NAMALWA (cell line): ENCODE measurements around the gene RGPD8.

Source experiments
- DNase-seq: peaks from one replicate; pipeline ENCODE4 v3.0.0-alpha.2; 2015; ENCODE audit warnings: low spot score

The RGPD8 gene

GRCh38 chr2:112335600-112335999, 97.8 kb downstream of the RGPD8 start:
- DNase-seq, result no peak

- DNase-seq, result no peak
These were observed 101.2 kb downstream of the RGPD8 start for GRCh38 chr2:112332123-112332696.

DNA sequence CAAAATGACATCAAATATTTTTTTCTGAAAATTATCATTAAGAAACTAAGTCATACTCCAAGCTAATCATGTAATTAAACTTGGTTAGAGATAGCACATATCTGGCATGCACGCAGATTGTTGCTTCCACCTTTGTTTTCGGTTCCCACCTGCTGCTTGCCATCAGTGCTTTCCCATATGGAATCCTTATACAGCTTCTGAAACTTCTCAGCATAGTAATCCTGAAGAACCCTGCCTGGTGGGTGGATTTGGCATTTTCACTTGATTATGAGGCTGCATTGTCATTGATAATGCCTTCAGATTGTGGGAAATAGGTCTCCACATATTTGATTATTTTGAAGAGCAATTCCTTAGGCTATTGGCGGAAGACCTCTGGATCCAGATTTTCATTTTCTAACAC, 110.5 kb downstream of the RGPD8 start:
- DNase-seq, result no peak

DNA sequence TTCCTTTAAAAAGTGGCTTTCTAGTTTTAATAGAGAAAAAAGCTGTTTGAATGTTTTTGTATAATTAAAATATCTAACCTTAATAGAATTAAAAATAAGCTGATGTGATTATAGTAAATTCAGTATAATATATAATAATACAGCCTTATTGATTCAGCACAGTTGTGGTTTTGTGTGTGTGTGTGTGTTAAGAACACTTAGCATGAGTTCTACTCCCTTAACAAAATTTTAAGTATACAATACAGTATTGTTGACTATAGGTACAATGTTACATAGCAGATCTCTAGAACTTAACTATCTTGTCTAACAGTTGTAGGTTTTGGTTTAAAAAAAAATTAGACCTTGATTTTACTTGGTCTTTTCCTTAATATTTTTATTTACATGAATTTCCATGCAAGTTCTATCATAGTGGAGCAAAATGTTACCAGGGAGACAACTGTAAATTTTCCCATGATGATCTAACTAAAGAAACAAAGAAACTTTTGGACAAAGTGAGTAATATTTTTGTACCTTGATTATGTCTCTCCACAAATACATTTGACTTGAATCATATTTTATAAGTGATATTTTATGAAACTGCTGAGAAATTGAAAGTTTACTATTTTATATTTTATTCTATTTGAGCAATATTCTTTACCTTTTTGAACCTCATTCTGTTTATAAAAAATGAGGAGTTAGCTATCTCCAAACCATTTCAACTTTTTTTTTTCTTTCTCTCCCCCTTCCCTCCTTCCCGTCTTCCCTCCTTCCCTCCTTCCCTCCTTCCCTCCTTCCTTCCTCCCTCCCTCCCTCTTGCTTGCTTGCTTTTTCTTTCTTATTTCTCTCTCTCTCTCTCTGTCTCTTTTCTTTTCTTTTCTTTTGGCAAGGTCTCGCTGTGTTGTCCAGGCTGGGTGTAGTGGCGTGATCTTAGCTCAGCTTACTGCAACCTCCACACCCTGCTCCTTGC, 111.8 kb downstream of the RGPD8 start:
- DNase-seq, result no peak
